ENCODE measurements around the gene TPP1.

Gene TPP1

GRCh38 chr11:6610591-6610990, 8.6 kb downstream of the TPP1 start:
- no peak for DNase-seq

- DNase-seq, result no peak
Observed at GRCh38 chr11:6609502-6610015, 9.7 kb downstream of the TPP1 start.

GRCh38 chr11:6608726-6609501, 10.3 kb downstream of the TPP1 start:
- no peak for DNase-seq

GRCh38 chr11:6608011-6608410, 11.2 kb downstream of the TPP1 start:
- DNase-seq, result no peak

- no peak for DNase-seq
Observed at GRCh38 chr11:6607190-6607795, 11.9 kb downstream of the TPP1 start.

- DNase-seq, result no peak
Observed at GRCh38 chr11:6606471-6607189, 12.6 kb downstream of the TPP1 start.

GRCh38 chr11:6604790-6605189, 14.4 kb downstream of the TPP1 start:
- no peak for DNase-seq

- no peak for DNase-seq
Observed at GRCh38 chr11:6604081-6604626, 15.1 kb downstream of the TPP1 start.

GRCh38 chr11:6603287-6604080, 15.7 kb downstream of the TPP1 start, which contains the start of the genes ILK and RRP8:
TSS of gene ILK (plus strand) at chr11:6603774. CDS start at chr11:6604272, 498 bp downstream.
TSS of gene RRP8 (minus strand) at chr11:6603616. CDS start at chr11:6603502, 114 bp downstream.
- DNase-seq, result peak; percentile 81 to 85

GRCh38 chr11:6602096-6602940, 16.9 kb downstream of the TPP1 start:
- DNase-seq, result no peak

- DNase-seq, result no peak
Observed at GRCh38 chr11:6601041-6601461, 18.2 kb downstream of the TPP1 start.

GRCh38 chr11:6599881-6600390, 19.3 kb downstream of the TPP1 start:
- DNase-seq, result no peak

GRCh38 chr11:6599449-6599848, 19.8 kb downstream of the TPP1 start:
- no peak for DNase-seq

- DNase-seq, result no peak
Observed at GRCh38 chr11:6598555-6598954, 20.7 kb downstream of the TPP1 start.

GRCh38 chr11:6596239-6596877, 22.9 kb downstream of the TPP1 start:
- DNase-seq, result no peak

GRCh38 chr11:6594142-6594768, 25.0 kb downstream of the TPP1 start:
- no peak for DNase-seq

- no peak for DNase-seq
Observed at GRCh38 chr11:6588018-6588417, 31.2 kb downstream of the TPP1 start.

- DNase-seq, result no peak
Observed at GRCh38 chr11:6587360-6587953, 31.8 kb downstream of the TPP1 start.
